Bronchial epithelial cell (primary cell): ENCODE results near the gene NEK3. TPM values are rescaled to one million over a fixed set of nuclear protein-coding genes. Genes with fewer than 3 reads are reported as not detected.

Source experiments
- DNase-seq: peaks from one replicate; pipeline ENCODE4 v3.0.0-alpha.2; 2010; ENCODE audit warnings: low read depth
- FAIRE-seq: peaks from 2 replicates; lab custom pipeline; 2011; peaks lifted over from hg19 to GRCh38; lab: Jason Lieb, UNC
- H3K27me3 ChIP-seq: 2 replicates; pipeline ENCODE4 v1.5.1; 2011; ENCODE audit warnings: low read length; ENCODE audit not compliant: control insufficient read depth, insufficient read depth
- H3K36me3 ChIP-seq: 2 replicates; pipeline ENCODE4 v1.5.1; 2011; ENCODE audit warnings: low read length; ENCODE audit not compliant: control insufficient read depth, insufficient read depth
- H3K4me3 ChIP-seq: 2 replicates; pipeline ENCODE4 v1.5.1; 2011; ENCODE audit warnings: mild to moderate bottlenecking, low read depth, low read length, control low read depth
- total RNA-seq: library from RNA; depleted of rRNA; stranded (reverse); fragments of >200 nt; gene quantifications from 2 replicates; pipeline ENCODE4 v1.2.1, GENCODE V29; 2014
- TF ChIP-seq, protein P1 (sequence below): IDR thresholded peaks from 2 replicates; pipeline ENCODE4 v1.5.1; 2011; ENCODE audit warnings: mild to moderate bottlenecking, moderate library complexity, low read length, control low read depth, inconsistent platforms; ENCODE audit not compliant: insufficient read depth, severe bottlenecking

NEK3 gene
- total RNA-seq, 1 donor from 2014 or later, result 6.8 TPM

DNA sequence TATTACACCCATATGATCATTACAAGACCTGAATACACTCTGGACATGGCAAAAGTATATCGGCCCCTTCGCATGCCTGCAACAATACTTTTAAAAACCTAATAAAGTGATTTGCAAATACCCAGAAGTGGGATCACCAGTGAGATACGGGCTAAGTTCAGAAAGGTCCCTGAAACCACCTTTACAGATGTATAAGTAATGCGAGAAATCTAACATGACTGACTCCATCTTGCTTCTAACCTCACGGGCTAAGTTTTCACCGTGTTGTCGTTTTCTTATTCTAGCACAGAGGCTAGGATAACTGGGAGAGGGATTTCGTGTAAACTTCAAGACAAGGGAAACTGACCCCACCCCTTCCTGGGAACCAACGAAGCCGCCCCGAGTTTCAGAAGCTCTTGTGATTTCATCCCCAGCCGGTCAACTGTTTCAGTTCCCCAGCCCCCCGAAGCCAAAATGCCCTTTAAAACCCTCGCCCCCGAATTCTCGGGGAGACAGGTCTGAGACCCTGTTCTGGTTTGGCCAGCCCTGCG, 703 bp downstream of the NEK3 start:
- Histone ChIP-seq H3K4me3 (peak overlapping the region; percentile 75), H3K27me3 (no peaks in the 10 kb centered on the region), H3K36me3 (no peaks in the 10 kb centered on the region)
- DNase-seq (peak; percentile 28), FAIRE-seq (peak; percentile 36)
- TF ChIP-seq, protein P1, sequence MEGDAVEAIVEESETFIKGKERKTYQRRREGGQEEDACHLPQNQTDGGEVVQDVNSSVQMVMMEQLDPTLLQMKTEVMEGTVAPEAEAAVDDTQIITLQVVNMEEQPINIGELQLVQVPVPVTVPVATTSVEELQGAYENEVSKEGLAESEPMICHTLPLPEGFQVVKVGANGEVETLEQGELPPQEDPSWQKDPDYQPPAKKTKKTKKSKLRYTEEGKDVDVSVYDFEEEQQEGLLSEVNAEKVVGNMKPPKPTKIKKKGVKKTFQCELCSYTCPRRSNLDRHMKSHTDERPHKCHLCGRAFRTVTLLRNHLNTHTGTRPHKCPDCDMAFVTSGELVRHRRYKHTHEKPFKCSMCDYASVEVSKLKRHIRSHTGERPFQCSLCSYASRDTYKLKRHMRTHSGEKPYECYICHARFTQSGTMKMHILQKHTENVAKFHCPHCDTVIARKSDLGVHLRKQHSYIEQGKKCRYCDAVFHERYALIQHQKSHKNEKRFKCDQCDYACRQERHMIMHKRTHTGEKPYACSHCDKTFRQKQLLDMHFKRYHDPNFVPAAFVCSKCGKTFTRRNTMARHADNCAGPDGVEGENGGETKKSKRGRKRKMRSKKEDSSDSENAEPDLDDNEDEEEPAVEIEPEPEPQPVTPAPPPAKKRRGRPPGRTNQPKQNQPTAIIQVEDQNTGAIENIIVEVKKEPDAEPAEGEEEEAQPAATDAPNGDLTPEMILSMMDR, result no peak

DNA sequence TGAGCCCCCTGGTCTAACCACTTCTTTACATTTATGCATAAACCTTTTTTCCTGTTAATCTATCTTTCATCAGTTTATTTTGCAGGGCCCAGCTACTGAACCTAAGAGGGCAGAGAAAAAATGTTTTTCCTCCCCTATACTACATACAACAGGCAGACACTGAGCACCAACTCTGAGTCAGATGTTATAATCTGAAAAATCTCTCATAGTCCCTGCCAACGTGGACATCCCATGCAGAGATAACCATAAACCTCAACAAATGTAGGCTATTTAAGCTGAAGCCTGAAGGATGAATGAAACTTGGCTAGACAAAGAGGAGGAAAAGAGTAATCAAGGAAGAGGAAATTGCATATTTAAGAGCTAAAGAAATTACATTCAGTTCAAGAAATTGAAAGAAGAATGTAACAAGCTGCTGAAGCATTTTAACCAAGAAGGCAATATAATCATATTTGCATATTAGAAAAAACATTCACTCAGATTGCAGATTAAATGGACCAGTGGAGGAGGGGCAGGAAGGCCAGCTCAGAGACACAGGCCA, 2.6 kb downstream of the NEK3 start:
- TF ChIP-seq, protein P1, result no peak
- Histone ChIP-seq H3K4me3 (no peak overlapping the region), H3K27me3 (no peaks in the 10 kb centered on the region), H3K36me3 (no peaks in the 10 kb centered on the region)
- DNase-seq, result no peak
- FAIRE-seq, result no peak

DNA sequence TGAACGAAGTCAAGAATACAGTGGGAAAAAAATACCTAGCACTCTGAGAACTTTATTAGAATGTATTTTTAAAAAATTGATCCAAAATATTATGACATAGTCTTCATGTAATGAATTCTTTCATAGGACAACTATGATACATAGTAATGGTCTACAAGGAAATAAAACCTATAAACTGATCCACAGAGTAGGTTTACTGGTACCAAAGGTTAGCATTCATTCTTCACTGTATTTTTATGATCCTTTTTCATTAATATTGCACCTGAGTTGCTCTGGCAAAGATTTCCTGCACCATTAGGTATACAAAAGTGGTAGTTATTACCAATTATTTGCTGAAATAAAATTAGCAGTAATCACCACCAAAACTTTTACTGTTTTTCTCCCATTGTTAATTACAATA, 4.2 kb downstream of the NEK3 start:
- no peaks in the 10 kb centered on the region for H3K36me3 ChIP-seq
- TF ChIP-seq, protein P1, result no peak
- DNase-seq (no peak), FAIRE-seq (no peak)
- H3K27me3 ChIP-seq, result no peaks in the 10 kb centered on the region
- H3K4me3 ChIP-seq, result no peak overlapping the region

DNA sequence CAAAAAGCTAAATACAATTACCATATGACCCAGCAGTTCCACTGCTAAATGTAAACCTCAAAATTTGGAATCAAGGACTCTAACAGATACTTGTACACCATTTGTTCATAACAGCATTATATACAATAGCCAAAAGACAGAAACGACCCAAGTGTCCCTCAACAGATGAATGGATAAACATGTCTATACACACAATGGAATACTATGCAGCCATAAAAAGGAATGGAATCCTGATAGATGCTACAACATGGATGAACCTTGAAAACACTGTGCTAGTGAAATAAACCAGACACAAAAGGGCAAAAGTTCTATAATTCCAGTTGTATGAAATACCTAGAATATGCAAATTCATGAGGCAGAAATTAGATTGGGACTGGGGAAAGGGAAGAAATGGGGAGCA, 12.2 kb downstream of the NEK3 start:
- TF ChIP-seq, protein P1, result no peak
- H3K36me3 ChIP-seq, result peaks cover 1% of the 10 kb centered on the region
- no peak overlapping the region for H3K4me3 ChIP-seq
- no peaks in the 10 kb centered on the region for H3K27me3 ChIP-seq
- FAIRE-seq (no peak), DNase-seq (no peak)

DNA sequence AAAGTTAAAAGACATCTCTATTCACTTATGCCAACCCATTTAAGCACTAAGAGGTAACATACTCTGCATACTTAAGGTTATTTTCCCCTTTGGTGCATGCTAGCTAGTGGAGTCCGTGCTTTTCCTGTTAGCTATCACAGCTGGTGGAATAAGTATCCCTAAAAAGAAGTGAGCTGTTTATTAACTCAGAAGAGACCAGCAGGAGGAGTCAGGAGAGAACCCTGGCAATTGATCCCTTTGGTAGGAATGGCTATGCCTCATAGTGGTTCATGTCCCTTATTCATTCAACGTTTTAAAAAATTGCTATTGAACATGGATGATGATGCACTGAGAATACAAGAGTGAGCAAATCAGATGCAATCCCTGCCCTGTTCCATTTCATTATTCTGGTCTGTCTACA, 18.1 kb downstream of the NEK3 start:
- DNase-seq (no peak), FAIRE-seq (no peak)
- TF ChIP-seq, protein P1, result no peak
- H3K36me3 ChIP-seq, result no peaks in the 10 kb centered on the region
- no peak overlapping the region for H3K4me3 ChIP-seq
- no peaks in the 10 kb centered on the region for H3K27me3 ChIP-seq

DNA sequence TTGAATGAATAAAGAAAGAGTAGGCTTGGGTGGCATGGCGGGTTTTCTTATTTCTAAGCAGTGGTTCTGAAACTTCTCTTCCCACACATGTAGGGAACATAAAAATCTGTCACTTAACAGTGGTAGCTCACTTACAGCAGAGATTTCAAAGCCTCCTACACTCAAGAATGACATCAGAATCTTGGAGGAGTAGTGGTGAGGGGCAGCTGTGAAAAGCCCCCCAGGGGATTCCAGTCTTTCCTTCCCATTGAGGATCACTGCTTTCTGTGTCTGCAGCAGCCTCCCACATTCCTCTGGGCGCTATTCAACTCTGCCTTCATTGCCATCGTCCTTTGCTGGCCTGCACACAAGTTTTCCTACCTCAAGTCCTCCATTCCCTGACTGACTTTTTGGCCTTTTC, 21.9 kb downstream of the NEK3 start:
- DNase-seq (no peak), FAIRE-seq (no peak)
- Histone ChIP-seq H3K27me3 (no peaks in the 10 kb centered on the region), H3K36me3 (no peaks in the 10 kb centered on the region), H3K4me3 (no peak overlapping the region)
- TF ChIP-seq, protein P1, result no peak
